Naive thymus-derived CD4-positive, alpha-beta T cell (primary cell): ENCODE data around the gene ECSIT. TPM values are rescaled to one million over a fixed set of nuclear protein-coding genes. Genes with fewer than 3 reads are reported as not detected.

Experiments
- ATAC-seq: fragments of 150-1000 bp; cut with Tn5 transposase; 2 replicates; pipeline ENCODE4 v1.10.0; 2021; ENCODE audit warnings: mild to moderate bottlenecking, moderate library complexity
- CTCF ChIA-PET: fragments of 350-600 bp; sonication (Branson Sonifier 250); formaldehyde crosslinking; loops from one replicate; lab custom pipeline; 2021; ENCODE audit warnings: antibody characterized with exemption; lab: Charles Lee
- POLR2A ChIA-PET: fragments of 350-600 bp; sonication (Branson Sonifier 250); formaldehyde crosslinking; loops from one replicate; lab custom pipeline; 2021; ENCODE audit warnings: antibody characterized with exemption, inconsistent platforms; lab: Charles Lee
- DNase-seq, 9 donors: peaks; one replicate each; pipeline versions ENCODE4 v3.0.0 to v3.0.0-alpha.2; 2020 to 2022; ENCODE audit warnings: mixed read lengths in 1 of 9
- H3K27ac ChIP-seq: one replicate; pipeline ENCODE4 v1.7.0; 2013; ENCODE audit warnings: mild to moderate bottlenecking, low read depth, low read length, moderate library complexity
- H3K27me3 ChIP-seq, 2 donors: one replicate each; pipeline ENCODE4 v1.7.0; 2013; ENCODE audit warnings: low read length in 2 of 2, mild to moderate bottlenecking in 2 of 2, moderate library complexity in 2 of 2; ENCODE audit not compliant: control insufficient read depth in 2 of 2, insufficient read depth in 2 of 2
- H3K36me3 ChIP-seq, 3 experiments: 1 replicate in 2 of 3; 2 replicates in 1 of 3; pipeline ENCODE4 v1.7.0; 2013; ENCODE audit warnings: low read length in 3 of 3, mild to moderate bottlenecking in 3 of 3, moderate library complexity in 1 of 3; ENCODE audit not compliant: insufficient read depth in 3 of 3, control insufficient read depth in 2 of 3
- H3K4me1 ChIP-seq, 2 donors: one replicate each; pipeline ENCODE4 v1.7.0; 2013; ENCODE audit warnings: low read length in 2 of 2, mild to moderate bottlenecking in 2 of 2, moderate library complexity in 1 of 2; ENCODE audit not compliant: control insufficient read depth in 2 of 2, insufficient read depth in 2 of 2
- H3K4me3 ChIP-seq: 2 replicates; pipeline ENCODE4 v1.7.0; 2013; ENCODE audit warnings: mild to moderate bottlenecking, low read length
- H3K9me3 ChIP-seq, 3 experiments: 1 replicate in 2 of 3; 2 replicates in 1 of 3; pipeline ENCODE4 v1.7.0; 2013; ENCODE audit warnings: low read length in 3 of 3; ENCODE audit not compliant: control insufficient read depth in 2 of 3
- H3K27ac Mint-ChIP-seq, 9 donors: one replicate each; pipeline ENCODE4 v1.8.0; 2020 to 2022; ENCODE audit warnings: mixed read lengths in 9 of 9, mild to moderate bottlenecking in 8 of 9, moderate library complexity in 5 of 9, inconsistent platforms in 2 of 9
- H3K27me3 Mint-ChIP-seq, 5 donors: one replicate each; pipeline ENCODE4 v1.8.0; 2021 to 2022; ENCODE audit warnings: mixed read lengths in 5 of 5, mild to moderate bottlenecking in 1 of 5
- H3K36me3 Mint-ChIP-seq, 5 donors: one replicate each; pipeline ENCODE4 v1.8.0; 2020 to 2022; ENCODE audit warnings: mixed read lengths in 5 of 5, mild to moderate bottlenecking in 3 of 5, inconsistent platforms in 1 of 5
- H3K4me1 Mint-ChIP-seq, 7 donors: one replicate each; pipeline ENCODE4 v1.8.0; 2020 to 2022; ENCODE audit warnings: mixed read lengths in 7 of 7, mild to moderate bottlenecking in 3 of 7, inconsistent platforms in 1 of 7
- H3K4me3 Mint-ChIP-seq, 10 donors: one replicate each; pipeline ENCODE4 v1.8.0; 2020 to 2022; ENCODE audit warnings: mild to moderate bottlenecking in 10 of 10, mixed read lengths in 10 of 10, moderate library complexity in 6 of 10, inconsistent platforms in 2 of 10
- H3K9me3 Mint-ChIP-seq, 11 donors: one replicate each; pipeline ENCODE4 v1.8.0; 2020 to 2022; ENCODE audit warnings: mixed read lengths in 11 of 11, mild to moderate bottlenecking in 4 of 11, inconsistent platforms in 1 of 11, moderate library complexity in 1 of 11
- intact Hi-C, 2 donors: fragments of 100-400 bp; cut with micrococcal nuclease; formaldehyde crosslinking; loops; one replicate each; pipeline ENCODE4 v1.15.1; 2023
- polyA plus RNA-seq, 2 donors: library from polyadenylated mRNA; unstranded; fragments of 300-500 nt; fragmentation: Illumina TruSeq; gene quantifications; one replicate each; pipeline ENCODE4 v1.2.3, GENCODE V29; 2021
- total RNA-seq, 6 experiments: library from RNA in 5 of 6; stranded (reverse) in 5 of 6; gene quantifications; 1 replicate in 5 of 6; 2 replicates in 1 of 6; pipeline ENCODE4 v1.2.3 and lab custom pipeline; 2021 to 2026

The ECSIT gene
- total and polyA plus RNA-seq, 7 experiments from 2014 or later = 25.8 to 50.3 (median 36.0) TPM

DNA sequence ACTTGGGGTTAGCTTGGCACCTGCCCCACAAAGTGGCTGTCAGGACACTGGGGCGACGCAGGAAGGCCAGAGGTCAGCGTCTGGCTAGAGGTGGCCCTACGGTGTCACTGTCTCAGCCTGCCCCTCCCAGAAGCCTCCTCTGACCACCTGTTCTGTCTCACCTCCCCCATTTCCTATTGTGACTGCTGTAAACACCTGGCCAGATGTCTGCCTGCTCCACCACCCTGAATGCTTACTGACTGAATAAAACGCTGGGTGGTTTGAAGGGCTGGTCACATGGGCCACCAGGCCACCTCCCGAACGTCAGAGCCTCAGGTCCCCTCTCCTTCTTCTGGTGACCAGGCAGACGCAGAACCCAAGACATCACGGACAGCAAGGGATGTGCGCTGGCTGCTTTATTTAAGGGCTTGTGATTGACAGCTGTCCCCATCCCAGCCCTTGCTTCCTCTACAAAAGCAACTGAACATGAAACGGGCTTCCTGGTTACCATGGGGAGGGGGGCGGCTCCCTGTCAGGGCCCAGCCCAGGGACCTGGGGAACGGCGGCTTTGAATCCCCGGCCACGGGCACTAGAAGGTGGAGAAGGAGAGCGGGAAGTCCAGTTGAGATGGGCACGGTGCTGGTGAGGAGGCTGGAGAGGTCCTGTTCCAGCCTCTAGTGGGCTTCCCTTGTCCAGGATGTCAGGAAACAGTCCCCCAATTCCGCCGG is 23.9 kb upstream of the ECSIT start:
- CTCF ChIA-PET = interaction anchor here (0.6 kb wide), 1 partner anchor 27 kb away, joined by 3 read pairs; no protein-coding TSS in a partner anchor
- no peaks in the 10 kb centered on the region for H3K27me3 Mint-ChIP-seq
- Histone ChIP-seq H3K4me1 (peaks cover 2 to 3% of the 10 kb centered on the region in 2 donors), H3K27me3 (no peaks in the 10 kb centered on the region), H3K27ac (no peak overlapping the region), H3K9me3 (no peaks in the 10 kb centered on the region), H3K4me3 (no peak overlapping the region), H3K36me3 (peaks cover 0 to 46% (median 5%) of the 10 kb centered on the region in 3 experiments)
- intact Hi-C loops = no loop called here
- ATAC-seq (no peak), DNase-seq (no peak)
- peak overlapping the region in 1 of 9 donors; percentile 67 for H3K27ac Mint-ChIP-seq
- peaks cover 15 to 24% (median 20%) of the 10 kb centered on the region in 7 donors for H3K4me1 Mint-ChIP-seq
- no peak overlapping the region for H3K4me3 Mint-ChIP-seq
- POLR2A ChIA-PET = interaction anchor here (0.6 kb wide), 1 partner anchor 152 kb away, joined by 6 read pairs; no protein-coding TSS in a partner anchor
- H3K9me3 Mint-ChIP-seq = no peaks in the 10 kb centered on the region
- H3K36me3 Mint-ChIP-seq = peaks cover 0 to 14% (median 0%) of the 10 kb centered on the region in 5 donors

GRCh38 chr19:11551603-11552235 is 22.8 kb upstream of the ECSIT start:
- CTCF ChIA-PET = no interaction called here
- ATAC-seq = no peak

DNA sequence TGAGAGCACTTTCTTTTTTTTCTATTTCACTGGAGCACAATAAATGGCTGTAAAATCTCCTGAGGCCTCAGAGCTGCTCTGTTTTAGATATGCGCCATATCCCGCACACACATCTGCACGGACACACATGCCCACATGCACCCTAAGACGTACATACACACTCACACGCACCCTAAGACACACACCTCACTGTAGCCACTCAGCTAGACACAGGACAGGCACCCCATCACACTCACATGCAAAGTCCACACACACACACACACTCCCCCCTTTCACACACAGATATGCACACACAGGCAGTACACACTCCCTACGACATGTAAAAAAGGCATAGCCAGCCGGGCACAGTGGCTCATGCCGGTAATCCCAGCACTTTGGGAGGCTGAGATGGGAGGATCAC is 21.3 kb upstream of the ECSIT start:
- H3K27ac ChIP-seq = no peak overlapping the region
- no peaks in the 10 kb centered on the region for H3K4me1 ChIP-seq
- no peaks in the 10 kb centered on the region for H3K27me3 ChIP-seq
- Mint-ChIP-seq H3K27ac (peak overlapping the region in 1 of 9 donors; percentile 64), H3K36me3 (peaks cover 0 to 8% (median 0%) of the 10 kb centered on the region in 5 donors), H3K4me3 (no peak overlapping the region), H3K9me3 (no peaks in the 10 kb centered on the region), H3K4me1 (peaks cover under 1 to 6% (median 1%) of the 10 kb centered on the region in 7 donors), H3K27me3 (peaks cover 0 to under 1% (median 0%) of the 10 kb centered on the region in 5 donors)
- H3K36me3 ChIP-seq = peaks cover 0 to 37% (median 5%) of the 10 kb centered on the region in 3 experiments
- intact Hi-C loops = no loop called here
- DNase-seq (no peak), ATAC-seq (no peak)
- ChIA-PET POLR2A (no interaction called here), CTCF (interaction anchor here (0.8 kb wide), 1 partner anchor 10 kb away, joined by 3 read pairs; no protein-coding TSS in a partner anchor)
- no peaks in the 10 kb centered on the region for H3K9me3 ChIP-seq
- H3K4me3 ChIP-seq = no peak overlapping the region

More at GRCh38 chr19:11551603-11552235, 22.8 kb upstream of the ECSIT start:
- POLR2A ChIA-PET = no interaction called here
- no peak overlapping the region for H3K4me3 ChIP-seq
- peaks cover 9 to 15% (median 12%) of the 10 kb centered on the region in 7 donors for H3K4me1 Mint-ChIP-seq
- no peak overlapping the region for H3K27ac Mint-ChIP-seq
- no peak overlapping the region for H3K27ac ChIP-seq
- H3K36me3 Mint-ChIP-seq = peaks cover 0 to 10% (median 0%) of the 10 kb centered on the region in 5 donors
- H3K4me1 ChIP-seq = no peaks in the 10 kb centered on the region
- H3K9me3 ChIP-seq = no peaks in the 10 kb centered on the region
- peaks cover 0 to 46% (median 5%) of the 10 kb centered on the region in 3 experiments for H3K36me3 ChIP-seq
- H3K27me3 Mint-ChIP-seq = no peaks in the 10 kb centered on the region
- no peaks in the 10 kb centered on the region for H3K27me3 ChIP-seq
- H3K9me3 Mint-ChIP-seq = no peaks in the 10 kb centered on the region
- DNase-seq = no peak
- intact Hi-C loops = no loop called here
- H3K4me3 Mint-ChIP-seq = no peak overlapping the region

DNA sequence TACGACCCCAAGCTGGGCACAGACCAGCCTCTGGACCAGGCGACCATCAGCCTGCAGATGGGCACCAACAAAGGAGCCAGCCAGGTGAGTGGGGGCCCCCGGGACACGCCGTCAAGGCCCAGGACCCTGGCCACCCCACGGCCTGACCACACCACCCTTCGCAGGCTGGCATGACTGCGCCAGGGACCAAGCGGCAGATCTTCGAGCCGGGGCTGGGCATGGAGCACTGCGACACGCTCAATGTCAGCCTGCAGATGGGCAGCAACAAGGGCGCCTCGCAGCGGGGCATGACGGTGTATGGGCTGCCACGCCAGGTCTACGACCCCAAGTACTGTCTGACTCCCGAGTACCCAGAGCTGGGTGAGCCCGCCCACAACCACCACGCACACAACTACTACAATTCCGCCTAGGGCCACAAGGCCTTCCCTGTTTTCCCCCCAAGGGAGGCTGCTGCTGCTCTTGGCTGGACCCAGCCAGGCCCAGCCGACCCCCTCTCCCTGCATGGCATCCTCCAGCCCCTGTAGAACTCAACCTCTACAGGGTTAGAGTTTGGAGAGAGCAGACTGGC is 20.5 kb upstream of the ECSIT start:
- Mint-ChIP-seq H3K4me1 (peaks cover 0 to 6% (median 0%) of the 10 kb centered on the region in 7 donors), H3K36me3 (peaks cover 0 to 8% (median 0%) of the 10 kb centered on the region in 5 donors), H3K9me3 (no peaks in the 10 kb centered on the region), H3K27ac (no peak overlapping the region), H3K27me3 (peaks cover 0 to 5% (median 0%) of the 10 kb centered on the region in 5 donors), H3K4me3 (no peak overlapping the region)
- Histone ChIP-seq H3K27ac (no peak overlapping the region), H3K9me3 (no peaks in the 10 kb centered on the region), H3K36me3 (peaks cover 0 to 31% (median 5%) of the 10 kb centered on the region in 3 experiments), H3K27me3 (no peaks in the 10 kb centered on the region), H3K4me3 (no peak overlapping the region), H3K4me1 (no peaks in the 10 kb centered on the region)
- CTCF ChIA-PET = no interaction called here
- intact Hi-C loops = no loop called here
- ATAC-seq (no peak), DNase-seq (no peak)
- POLR2A ChIA-PET = no interaction called here

DNA sequence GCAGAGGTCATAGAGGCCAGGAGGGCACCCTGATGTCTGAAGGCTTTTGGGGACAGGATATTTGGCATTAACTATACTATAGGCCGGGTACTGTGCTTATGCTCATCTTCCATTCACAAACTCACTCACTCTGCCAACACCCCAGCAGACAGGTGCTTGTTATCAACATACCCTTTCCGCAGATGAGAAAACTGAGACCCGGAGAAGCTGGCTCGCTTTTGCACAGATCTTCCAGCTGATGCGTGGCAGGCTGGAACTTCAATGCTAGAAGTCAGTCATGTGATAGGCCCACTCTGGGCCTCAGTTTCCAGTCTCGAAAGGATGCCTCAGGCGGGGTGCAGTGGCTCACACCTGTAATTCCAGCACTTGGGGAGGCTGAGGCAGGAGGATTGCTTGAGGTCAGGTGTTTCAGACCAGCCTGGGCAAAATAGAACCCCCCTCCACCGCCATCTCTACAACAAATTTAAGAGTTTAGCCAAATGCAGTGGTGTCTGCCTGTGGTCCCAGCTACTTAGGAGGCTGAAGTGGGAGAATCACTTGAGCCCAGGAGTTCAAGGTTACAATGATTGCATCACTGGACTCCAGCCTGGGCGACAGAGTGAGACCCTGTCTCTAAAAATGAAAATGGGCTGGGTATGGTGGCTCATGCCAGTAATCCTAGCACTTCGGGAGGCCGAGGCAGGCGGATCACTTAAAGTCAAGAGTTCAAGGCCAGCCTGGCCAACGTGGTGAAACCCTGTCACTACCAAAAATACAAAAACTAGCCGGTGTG is 19.2 kb upstream of the ECSIT start:
- H3K9me3 Mint-ChIP-seq = no peaks in the 10 kb centered on the region
- peaks cover 0 to 3% (median 0%) of the 10 kb centered on the region in 5 donors for H3K36me3 Mint-ChIP-seq
- H3K4me3 Mint-ChIP-seq = no peak overlapping the region
- no peaks in the 10 kb centered on the region for H3K9me3 ChIP-seq
- H3K27ac ChIP-seq = no peak overlapping the region
- H3K27me3 ChIP-seq = no peaks in the 10 kb centered on the region
- POLR2A ChIA-PET = interaction anchor here (0.9 kb wide), 1 partner anchor 13 kb away, joined by 4 read pairs; no protein-coding TSS in a partner anchor
- peaks cover 0 to 17% (median 0%) of the 10 kb centered on the region in 3 experiments for H3K36me3 ChIP-seq
- intact Hi-C loops = no loop called here
- H3K4me3 ChIP-seq = no peak overlapping the region
- H3K27ac Mint-ChIP-seq = no peak overlapping the region
- no peak for DNase-seq
- H3K4me1 ChIP-seq = no peaks in the 10 kb centered on the region
- H3K4me1 Mint-ChIP-seq = no peaks in the 10 kb centered on the region
- no peak for ATAC-seq
- CTCF ChIA-PET = interaction anchor here (0.7 kb wide), 1 partner anchor 63 kb away, joined by 3 read pairs; no protein-coding TSS in a partner anchor
- H3K27me3 Mint-ChIP-seq = peaks cover 0 to 9% (median 0%) of the 10 kb centered on the region in 5 donors

GRCh38 chr19:11541238-11541637 is 12.3 kb upstream of the ECSIT start:
- intact Hi-C loops = no loop called here
- Mint-ChIP-seq H3K4me3 (no peak overlapping the region), H3K9me3 (no peaks in the 10 kb centered on the region), H3K36me3 (no peaks in the 10 kb centered on the region), H3K4me1 (peaks cover 0 to 9% (median 6%) of the 10 kb centered on the region in 7 donors), H3K27me3 (peaks cover 11 to 27% (median 21%) of the 10 kb centered on the region in 5 donors), H3K27ac (no peak overlapping the region)
- Histone ChIP-seq H3K27me3 (peaks cover 0 to 3% of the 10 kb centered on the region in 2 donors), H3K27ac (no peak overlapping the region), H3K9me3 (no peaks in the 10 kb centered on the region), H3K4me1 (peaks cover 3 to 5% of the 10 kb centered on the region in 2 donors), H3K4me3 (no peak overlapping the region), H3K36me3 (no peaks in the 10 kb centered on the region)
- no peak for ATAC-seq
- POLR2A ChIA-PET = no interaction called here
- no peak for DNase-seq
- CTCF ChIA-PET = interaction anchor here (0.7 kb wide), 1 partner anchor 298 kb away, joined by 3 read pairs; no protein-coding TSS in a partner anchor
